Fibroblast of lung (primary cell): ENCODE measurements around the gene KLHL18. TPM values are rescaled to one million over a fixed set of nuclear protein-coding genes. Genes with fewer than 3 reads are reported as not detected.

Experiments
- DNase-seq, 2 donors: peaks; one replicate each; pipeline versions ENCODE4 v3.0.0 to v3.0.0-alpha.2; 2010; ENCODE audit warnings: low read depth in 2 of 2
- H2AFZ ChIP-seq: 2 replicates; pipeline ENCODE4 v1.5.1; 2012; ENCODE audit warnings: low read length, control low read depth, inconsistent platforms
- H3K27ac ChIP-seq: 2 replicates; pipeline ENCODE4 v1.5.1; 2011; ENCODE audit warnings: low read length, control low read depth; ENCODE audit not compliant: insufficient read depth
- H3K27me3 ChIP-seq: 2 replicates; pipeline ENCODE4 v1.5.1; 2011; ENCODE audit warnings: mild to moderate bottlenecking, low read length; ENCODE audit not compliant: control insufficient read depth, insufficient read depth
- H3K36me3 ChIP-seq: 2 replicates; pipeline ENCODE4 v1.5.1; 2011; ENCODE audit warnings: low read length; ENCODE audit not compliant: control insufficient read depth, insufficient read depth
- H3K4me1 ChIP-seq: 2 replicates; pipeline ENCODE4 v1.5.1; 2011; ENCODE audit warnings: low read length; ENCODE audit not compliant: control insufficient read depth, insufficient read depth; ENCODE audit errors: extremely low read depth
- H3K4me2 ChIP-seq: 2 replicates; pipeline ENCODE4 v1.5.1; 2011; ENCODE audit warnings: low read length, control low read depth; ENCODE audit not compliant: insufficient read depth; ENCODE audit errors: extremely low read depth
- H3K4me3 ChIP-seq, 4 experiments: fragments of 200-600 bp in 1 of 4; sonication (generic) in 1 of 4; replicated peaks in 1 of 4; 2 replicates each; pipeline ENCODE4 v1.5.1; 2011 to 2016; ENCODE audit warnings: low read length in 4 of 4, low read depth in 3 of 4, mild to moderate bottlenecking in 3 of 4, control low read depth in 2 of 4, inconsistent platforms in 1 of 4, mixed read lengths in 1 of 4; ENCODE audit not compliant: insufficient read depth in 1 of 4; ENCODE audit errors: control extremely low read depth in 1 of 4
- H3K79me2 ChIP-seq: 2 replicates; pipeline ENCODE4 v1.5.1; 2012; ENCODE audit warnings: mild to moderate bottlenecking, low read length, inconsistent platforms; ENCODE audit not compliant: control insufficient read depth, insufficient read depth
- H3K9ac ChIP-seq: 2 replicates; pipeline ENCODE4 v1.5.1; 2011; ENCODE audit warnings: mild to moderate bottlenecking, low read length, control low read depth; ENCODE audit not compliant: insufficient read depth
- H3K9me3 ChIP-seq: 2 replicates; pipeline ENCODE4 v1.5.1; 2012; ENCODE audit warnings: low read depth, low read length; ENCODE audit not compliant: control insufficient read depth, insufficient read depth
- H4K20me1 ChIP-seq: 2 replicates; pipeline ENCODE4 v1.5.1; 2011; ENCODE audit warnings: low read length; ENCODE audit not compliant: control insufficient read depth, insufficient read depth; ENCODE audit errors: extremely low read depth
- EZH2 ChIP-seq: IDR thresholded peaks from 2 replicates; pipeline ENCODE4 v1.5.1; 2012; ENCODE audit warnings: low read length, control low read depth, mild to moderate bottlenecking; ENCODE audit errors: missing control alignments
- polyA plus RNA-seq, 2 donors: library from polyadenylated mRNA; depleted of rRNA in 1 of 2; stranded (reverse) in 1 of 2; unstranded in 1 of 2; fragments of >200 nt; gene quantifications; 2 replicates each; pipeline ENCODE4 v1.2.1, GENCODE V29; 2011 to 2012; ENCODE audit warnings: missing spikeins in 1 of 2
- total RNA-seq: library from RNA; depleted of rRNA; stranded (reverse); fragments of >200 nt; gene quantifications from 2 replicates; pipeline ENCODE4 v1.2.1, GENCODE V29; 2014
- TF ChIP-seq, protein P1 (sequence below), 2 donors: IDR thresholded peaks in 1 of 2; conservative IDR thresholded peaks in 1 of 2; 1 replicate in 1 of 2; 2 replicates in 1 of 2; pipeline ENCODE4 v1.5.1; 2011 to 2012; ENCODE audit warnings: low read length in 2 of 2, control low read depth in 1 of 2, inconsistent platforms in 1 of 2, low read depth in 1 of 2, mild to moderate bottlenecking in 1 of 2

Gene KLHL18
- total and polyA plus RNA-seq, 2 donors (not counting 1 experiment from before 2014, with no cell fraction given), result 20.1 to 27.8 TPM

DNA sequence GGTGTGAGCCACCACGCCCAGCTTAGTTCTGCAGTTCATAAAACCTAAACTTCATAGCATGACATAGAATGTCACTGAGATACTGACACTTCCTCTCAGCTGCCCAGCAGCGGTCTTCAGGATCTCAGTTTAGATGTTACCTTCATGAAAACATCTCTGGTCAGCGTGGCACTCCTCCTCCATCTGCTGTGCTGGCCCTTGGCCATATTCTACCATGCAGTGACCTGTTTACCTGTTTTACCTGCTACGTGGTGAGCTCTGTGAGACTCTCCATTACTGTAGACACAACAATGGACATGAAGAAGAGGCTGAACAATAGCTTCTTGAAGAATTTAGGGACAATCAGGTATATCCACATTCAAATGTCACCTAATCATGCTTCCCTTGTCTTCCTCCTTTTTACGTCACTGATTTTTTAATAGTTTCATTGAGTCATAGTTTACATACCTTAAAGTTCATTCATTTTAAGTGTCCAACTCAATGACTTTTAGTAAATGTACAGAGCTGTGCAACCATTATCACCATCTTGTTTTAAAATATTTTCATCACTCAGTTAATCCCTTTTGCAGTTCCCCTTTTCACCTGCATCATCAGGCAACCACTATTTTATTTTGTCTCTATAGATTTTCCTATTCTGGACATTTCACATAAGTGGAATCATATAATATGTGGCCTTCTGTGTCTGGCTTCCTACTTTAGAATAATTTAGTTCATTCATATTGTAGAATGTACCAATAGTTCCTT is 65.8 kb downstream of the KLHL18 start:
- H3K9ac ChIP-seq, result no peak overlapping the region
- no peak overlapping the region for H3K4me3 ChIP-seq
- no peak overlapping the region for H3K4me2 ChIP-seq
- TF ChIP-seq, protein P1, sequence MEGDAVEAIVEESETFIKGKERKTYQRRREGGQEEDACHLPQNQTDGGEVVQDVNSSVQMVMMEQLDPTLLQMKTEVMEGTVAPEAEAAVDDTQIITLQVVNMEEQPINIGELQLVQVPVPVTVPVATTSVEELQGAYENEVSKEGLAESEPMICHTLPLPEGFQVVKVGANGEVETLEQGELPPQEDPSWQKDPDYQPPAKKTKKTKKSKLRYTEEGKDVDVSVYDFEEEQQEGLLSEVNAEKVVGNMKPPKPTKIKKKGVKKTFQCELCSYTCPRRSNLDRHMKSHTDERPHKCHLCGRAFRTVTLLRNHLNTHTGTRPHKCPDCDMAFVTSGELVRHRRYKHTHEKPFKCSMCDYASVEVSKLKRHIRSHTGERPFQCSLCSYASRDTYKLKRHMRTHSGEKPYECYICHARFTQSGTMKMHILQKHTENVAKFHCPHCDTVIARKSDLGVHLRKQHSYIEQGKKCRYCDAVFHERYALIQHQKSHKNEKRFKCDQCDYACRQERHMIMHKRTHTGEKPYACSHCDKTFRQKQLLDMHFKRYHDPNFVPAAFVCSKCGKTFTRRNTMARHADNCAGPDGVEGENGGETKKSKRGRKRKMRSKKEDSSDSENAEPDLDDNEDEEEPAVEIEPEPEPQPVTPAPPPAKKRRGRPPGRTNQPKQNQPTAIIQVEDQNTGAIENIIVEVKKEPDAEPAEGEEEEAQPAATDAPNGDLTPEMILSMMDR (conservative IDR thresholded peaks at IDR 0.05 in 1 of 2, IDR thresholded peaks at IDR 0.05 in 1 of 2; ENCODE audit: low read depth in 1 of 2, low read length in 2 of 2), result no peak
- TF ChIP-seq EZH2, result no peak
- H4K20me1 ChIP-seq, result no peaks in the 10 kb centered on the region
- no peaks in the 10 kb centered on the region for H3K79me2 ChIP-seq
- H3K27ac ChIP-seq, result no peak overlapping the region
- no peak for DNase-seq
- no peaks in the 10 kb centered on the region for H3K27me3 ChIP-seq
- H3K4me1 ChIP-seq, result peaks cover 7% of the 10 kb centered on the region
- peaks cover 9% of the 10 kb centered on the region for H3K36me3 ChIP-seq
- no peak overlapping the region for H2AFZ ChIP-seq
- H3K9me3 ChIP-seq, result no peaks in the 10 kb centered on the region

DNA sequence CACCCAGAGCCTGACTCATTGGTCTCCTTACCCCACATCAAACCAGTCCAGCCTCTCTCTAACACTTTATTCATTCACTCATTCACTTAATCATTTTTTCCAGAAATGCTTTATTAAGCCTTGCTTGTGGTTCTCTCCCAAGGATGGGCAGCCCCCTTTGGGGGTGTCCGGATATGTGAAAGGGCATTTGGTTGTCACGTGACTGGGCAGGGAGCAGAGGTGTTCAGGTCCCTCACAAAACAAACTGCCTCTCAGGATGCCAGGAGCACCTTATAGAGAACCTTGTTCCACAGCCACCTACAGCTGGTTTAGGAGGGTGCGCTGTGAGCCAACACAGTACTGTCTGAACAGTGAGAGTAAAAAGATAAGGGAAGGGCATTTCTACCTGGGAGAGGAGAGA is 72.3 kb downstream of the KLHL18 start:
- H3K36me3 ChIP-seq, result no peaks in the 10 kb centered on the region
- no peak overlapping the region for H2AFZ ChIP-seq
- H3K4me2 ChIP-seq, result no peak overlapping the region
- no peaks in the 10 kb centered on the region for H3K4me1 ChIP-seq
- no peak overlapping the region for H3K27ac ChIP-seq
- H3K9me3 ChIP-seq, result no peaks in the 10 kb centered on the region
- no peaks in the 10 kb centered on the region for H3K27me3 ChIP-seq
- TF ChIP-seq EZH2, result no peak
- TF ChIP-seq, protein P1 (conservative IDR thresholded peaks at IDR 0.05 in 1 of 2, IDR thresholded peaks at IDR 0.05 in 1 of 2; ENCODE audit: low read depth in 1 of 2, low read length in 2 of 2), result no peak
- no peak for DNase-seq
- no peaks in the 10 kb centered on the region for H4K20me1 ChIP-seq
- no peak overlapping the region for H3K9ac ChIP-seq
- H3K79me2 ChIP-seq, result no peaks in the 10 kb centered on the region
- no peak overlapping the region for H3K4me3 ChIP-seq

DNA sequence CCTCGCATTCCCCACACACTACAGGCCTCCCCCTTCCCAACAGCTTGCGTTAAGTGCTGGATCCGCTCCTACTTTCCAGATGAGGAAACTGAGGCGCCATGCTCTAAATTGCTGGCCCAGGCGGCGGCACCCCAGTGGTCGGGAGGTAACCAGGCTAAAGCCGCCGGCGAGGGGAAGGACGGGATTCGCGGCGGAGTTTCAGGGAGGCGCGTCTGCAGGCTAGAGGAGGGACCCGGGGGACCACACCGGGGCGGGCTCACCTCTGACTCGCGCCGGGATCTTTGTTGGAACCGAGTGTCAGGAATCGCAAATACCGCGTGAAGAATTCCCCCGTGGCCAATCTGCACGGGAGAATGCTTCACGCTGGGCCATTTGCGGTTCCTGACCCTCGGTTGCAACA is 73.5 kb downstream of the KLHL18 start:
- no peak for DNase-seq
- Histone ChIP-seq H2AFZ (no peak overlapping the region), H3K9me3 (no peaks in the 10 kb centered on the region), H3K27me3 (no peaks in the 10 kb centered on the region), H4K20me1 (no peaks in the 10 kb centered on the region), H3K4me1 (no peaks in the 10 kb centered on the region), H3K36me3 (no peaks in the 10 kb centered on the region), H3K4me3 (no peak overlapping the region), H3K9ac (no peak overlapping the region), H3K4me2 (no peak overlapping the region), H3K79me2 (no peaks in the 10 kb centered on the region), H3K27ac (no peak overlapping the region)
- TF ChIP-seq, protein P1 (conservative IDR thresholded peaks at IDR 0.05 in 1 of 2, IDR thresholded peaks at IDR 0.05 in 1 of 2; ENCODE audit: low read depth in 1 of 2, low read length in 2 of 2), result no peak
- no peak for TF ChIP-seq EZH2
